SK-N-SH treated with all-trans-retinoic acid at 6 μM for 48 hours (cell line): Measurements from ENCODE around the gene FNDC3B.

Experiments used
- ATAC-seq: fragments of 200-7000 bp; cut with Tn5 transposase; 3 replicates; pipeline ENCODE4 v1.9.1; 2020; ENCODE audit warnings: mild to moderate bottlenecking, moderate library complexity
- ARNTL ChIP-seq: fragments of 450-650 bp; formaldehyde crosslinking; IDR thresholded peaks from 2 replicates; pipeline ENCODE4 v1.5.0; 2020; ENCODE audit warnings: low read depth, mild to moderate bottlenecking, moderate library complexity, borderline replicate concordance
- BACH2 ChIP-seq: fragments of 250-450 bp; sonication (Bioruptor Pico); IDR thresholded peaks from 2 replicates; pipeline ENCODE4 v1.9.0; 2021; ENCODE audit warnings: mild to moderate bottlenecking, borderline replicate concordance
- CSDC2 ChIP-seq: fragments of 250-450 bp; sonication (Bioruptor Pico); IDR thresholded peaks from 2 replicates; pipeline ENCODE4 v1.5.0; 2020; ENCODE audit warnings: mild to moderate bottlenecking, moderate library complexity
- GLIS3 ChIP-seq: fragments of 250-450 bp; sonication (Bioruptor Pico); IDR thresholded peaks from 2 replicates; pipeline ENCODE4 v1.5.0; 2020; ENCODE audit warnings: mild to moderate bottlenecking, moderate library complexity
- ISL1 ChIP-seq: fragments of 250-450 bp; sonication (Bioruptor Pico); IDR thresholded peaks from 2 replicates; pipeline ENCODE4 v2.1.2; 2022; ENCODE audit warnings: mild to moderate bottlenecking, moderate library complexity
- OSR1 ChIP-seq: fragments of 250-450 bp; sonication (Bioruptor Pico); IDR thresholded peaks from 2 replicates; pipeline ENCODE4 v1.8.0; 2022; ENCODE audit warnings: moderate library complexity, mild to moderate bottlenecking, inconsistent platforms
- PPARA ChIP-seq: fragments of 250-450 bp; sonication (Bioruptor Pico); IDR thresholded peaks from 2 replicates; pipeline ENCODE4 v1.5.0; 2020; ENCODE audit warnings: mild to moderate bottlenecking, borderline replicate concordance
- RARB ChIP-seq: fragments of 250-450 bp; sonication (Bioruptor Pico); IDR thresholded peaks from 2 replicates; pipeline ENCODE4 v1.8.0; 2021; ENCODE audit warnings: mild to moderate bottlenecking, moderate library complexity
- SNAI2 ChIP-seq: fragments of 250-450 bp; sonication (Bioruptor Pico); IDR thresholded peaks from 2 replicates; pipeline ENCODE4 v1.5.0; 2020; ENCODE audit warnings: mild to moderate bottlenecking, moderate library complexity
- TCF4 ChIP-seq: fragments of 250-450 bp; sonication (Bioruptor Pico); IDR thresholded peaks from 2 replicates; pipeline ENCODE4 v1.8.0; 2021; ENCODE audit warnings: mild to moderate bottlenecking, moderate library complexity, borderline replicate concordance
- TOX ChIP-seq: fragments of 250-450 bp; sonication (Bioruptor Pico); IDR thresholded peaks from 2 replicates; pipeline ENCODE4 v1.8.0; 2021; ENCODE audit warnings: mild to moderate bottlenecking, moderate library complexity, borderline replicate concordance
- ZC3H10 ChIP-seq: fragments of 250-450 bp; sonication (Bioruptor Pico); IDR thresholded peaks from 2 replicates; pipeline ENCODE4 v1.5.1; 2021; ENCODE audit warnings: mild to moderate bottlenecking, moderate library complexity
- ZFP3 ChIP-seq: fragments of 250-450 bp; sonication (Bioruptor Pico); IDR thresholded peaks from 2 replicates; pipeline ENCODE4 v1.5.0; 2020; ENCODE audit warnings: mild to moderate bottlenecking, moderate library complexity
- ZFP30 ChIP-seq: fragments of 450-650 bp; formaldehyde crosslinking; IDR thresholded peaks from 2 replicates; pipeline ENCODE4 v1.5.0; 2022; ENCODE audit warnings: mild to moderate bottlenecking, moderate library complexity
- ZNF70 ChIP-seq: fragments of 450-650 bp; formaldehyde crosslinking; IDR thresholded peaks from 2 replicates; pipeline ENCODE4 v1.5.0; 2020; ENCODE audit warnings: mild to moderate bottlenecking, moderate library complexity
- ZNF8 ChIP-seq: fragments of 450-650 bp; formaldehyde crosslinking; IDR thresholded peaks from 2 replicates; pipeline ENCODE4 v1.5.0; 2020; ENCODE audit warnings: mild to moderate bottlenecking, moderate library complexity
- TF ChIP-seq, protein P1 (sequence below): fragments of 250-450 bp; sonication (Bioruptor Pico); IDR thresholded peaks from 2 replicates; pipeline ENCODE4 v1.5.0; 2020; ENCODE audit warnings: mild to moderate bottlenecking, moderate library complexity
- TF ChIP-seq, protein P2 (sequence below): fragments of 250-450 bp; sonication (Bioruptor Pico); IDR thresholded peaks from 2 replicates; pipeline ENCODE4 v1.8.0; 2020; ENCODE audit warnings: mild to moderate bottlenecking, moderate library complexity, borderline replicate concordance
- TF ChIP-seq, protein P3 (sequence below): fragments of 250-450 bp; sonication (Bioruptor Pico); IDR thresholded peaks from 2 replicates; pipeline ENCODE4 v1.5.1; 2021; ENCODE audit warnings: mild to moderate bottlenecking, moderate library complexity
- TF ChIP-seq, protein P4 (sequence below): fragments of 250-450 bp; sonication (Bioruptor Pico); IDR thresholded peaks from 2 replicates; pipeline ENCODE4 v1.5.1; 2020; ENCODE audit warnings: low read depth, mild to moderate bottlenecking, moderate library complexity
- TF ChIP-seq, protein P5 (sequence below): fragments of 250-450 bp; sonication (Bioruptor Pico); IDR thresholded peaks from 2 replicates; pipeline ENCODE4 v1.8.0; 2021; ENCODE audit warnings: low read depth, mild to moderate bottlenecking, moderate library complexity, borderline replicate concordance

FNDC3B gene

DNA sequence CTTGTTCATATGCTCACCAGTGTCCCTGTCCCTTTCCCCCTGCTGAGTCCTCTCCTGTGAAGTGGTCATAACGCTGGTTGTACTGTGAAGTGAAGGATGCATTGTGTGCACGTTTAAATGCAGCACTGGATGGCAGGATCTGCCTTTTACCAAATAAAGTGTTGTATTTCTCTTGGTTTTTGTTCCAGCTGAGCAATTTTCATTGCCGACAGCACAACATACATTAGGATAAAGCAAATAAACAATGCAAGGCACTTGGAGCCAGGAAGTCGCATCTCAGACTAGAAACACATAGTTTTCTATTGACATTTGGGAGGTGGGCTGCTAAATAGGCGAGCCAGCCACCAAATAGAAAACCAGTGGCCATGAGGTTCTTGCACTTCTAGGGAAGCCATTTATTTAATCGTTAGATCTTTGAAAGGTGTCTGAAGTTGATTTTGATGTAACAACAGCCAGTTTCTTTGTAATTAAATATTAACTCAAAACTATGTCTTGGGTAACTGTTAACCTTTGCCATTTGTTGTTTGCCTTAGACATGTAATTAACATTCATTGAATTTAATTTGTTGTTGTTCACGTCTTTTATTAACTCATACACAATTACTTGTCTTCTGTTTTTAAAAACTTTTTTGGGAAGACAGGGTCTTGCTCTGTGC, 185.3 kb downstream of the FNDC3B start (continued):
- TF ChIP-seq, protein P1, sequence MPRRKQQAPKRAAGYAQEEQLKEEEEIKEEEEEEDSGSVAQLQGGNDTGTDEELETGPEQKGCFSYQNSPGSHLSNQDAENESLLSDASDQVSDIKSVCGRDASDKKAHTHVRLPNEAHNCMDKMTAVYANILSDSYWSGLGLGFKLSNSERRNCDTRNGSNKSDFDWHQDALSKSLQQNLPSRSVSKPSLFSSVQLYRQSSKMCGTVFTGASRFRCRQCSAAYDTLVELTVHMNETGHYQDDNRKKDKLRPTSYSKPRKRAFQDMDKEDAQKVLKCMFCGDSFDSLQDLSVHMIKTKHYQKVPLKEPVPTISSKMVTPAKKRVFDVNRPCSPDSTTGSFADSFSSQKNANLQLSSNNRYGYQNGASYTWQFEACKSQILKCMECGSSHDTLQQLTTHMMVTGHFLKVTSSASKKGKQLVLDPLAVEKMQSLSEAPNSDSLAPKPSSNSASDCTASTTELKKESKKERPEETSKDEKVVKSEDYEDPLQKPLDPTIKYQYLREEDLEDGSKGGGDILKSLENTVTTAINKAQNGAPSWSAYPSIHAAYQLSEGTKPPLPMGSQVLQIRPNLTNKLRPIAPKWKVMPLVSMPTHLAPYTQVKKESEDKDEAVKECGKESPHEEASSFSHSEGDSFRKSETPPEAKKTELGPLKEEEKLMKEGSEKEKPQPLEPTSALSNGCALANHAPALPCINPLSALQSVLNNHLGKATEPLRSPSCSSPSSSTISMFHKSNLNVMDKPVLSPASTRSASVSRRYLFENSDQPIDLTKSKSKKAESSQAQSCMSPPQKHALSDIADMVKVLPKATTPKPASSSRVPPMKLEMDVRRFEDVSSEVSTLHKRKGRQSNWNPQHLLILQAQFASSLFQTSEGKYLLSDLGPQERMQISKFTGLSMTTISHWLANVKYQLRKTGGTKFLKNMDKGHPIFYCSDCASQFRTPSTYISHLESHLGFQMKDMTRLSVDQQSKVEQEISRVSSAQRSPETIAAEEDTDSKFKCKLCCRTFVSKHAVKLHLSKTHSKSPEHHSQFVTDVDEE (CRISPR knock-in tag) = no peak
- TF ChIP-seq ISL1 (no peak), ZNF70 (no peak), RARB (CRISPR knock-in tag) (no peak), ZNF8 (CRISPR knock-in tag) (no peak)

DNA sequence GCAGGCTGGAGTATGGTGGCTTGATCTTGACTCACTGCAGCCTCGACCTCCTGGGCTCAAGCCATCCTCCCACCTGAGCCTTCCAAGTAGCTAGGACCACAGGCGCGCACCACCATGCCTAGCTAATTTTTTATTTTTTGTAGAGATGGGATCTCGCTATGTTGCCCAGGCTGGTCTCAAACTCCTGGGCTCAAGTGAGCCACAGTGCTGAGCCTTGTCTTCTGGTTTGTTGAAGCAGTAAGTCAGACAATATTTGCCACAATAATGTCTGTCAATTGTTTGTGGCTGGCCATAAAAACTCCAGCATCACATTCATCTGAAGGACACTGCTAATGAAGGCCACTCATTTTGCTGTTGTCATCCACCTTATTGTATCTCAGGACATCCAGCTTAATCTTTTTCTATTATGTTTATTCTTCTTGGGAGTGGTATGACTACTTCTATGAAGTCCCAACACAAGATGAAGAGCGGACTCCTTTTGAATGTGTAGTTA, 185.9 kb downstream of the FNDC3B start:
- TF ChIP-seq CSDC2 (no peak), ZFP30 (CRISPR knock-in tag) (no peak), ZNF70 (no peak), GLIS3 (no peak), TOX (no peak)
- no peak for ATAC-seq

DNA sequence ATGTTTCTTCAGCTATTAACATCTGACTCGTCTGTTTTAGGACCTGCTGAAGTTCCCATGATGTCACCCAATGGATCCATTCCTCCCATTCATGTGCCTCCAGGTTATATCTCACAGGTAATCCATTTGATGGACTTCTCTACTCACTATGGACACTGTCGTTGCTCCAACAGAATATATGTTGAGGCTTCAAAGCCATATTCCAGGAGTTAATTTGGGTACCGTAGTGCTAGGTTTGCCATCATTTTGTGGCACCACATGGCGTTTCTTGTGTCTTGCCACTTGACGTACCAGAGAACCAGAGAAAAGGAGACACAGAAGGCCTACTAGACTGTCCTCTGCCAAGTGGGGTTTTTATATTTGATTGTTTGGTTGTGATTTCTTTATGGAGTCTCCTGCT, 187.5 kb downstream of the FNDC3B start:
- no peak for ATAC-seq
- TF ChIP-seq, protein P2, sequence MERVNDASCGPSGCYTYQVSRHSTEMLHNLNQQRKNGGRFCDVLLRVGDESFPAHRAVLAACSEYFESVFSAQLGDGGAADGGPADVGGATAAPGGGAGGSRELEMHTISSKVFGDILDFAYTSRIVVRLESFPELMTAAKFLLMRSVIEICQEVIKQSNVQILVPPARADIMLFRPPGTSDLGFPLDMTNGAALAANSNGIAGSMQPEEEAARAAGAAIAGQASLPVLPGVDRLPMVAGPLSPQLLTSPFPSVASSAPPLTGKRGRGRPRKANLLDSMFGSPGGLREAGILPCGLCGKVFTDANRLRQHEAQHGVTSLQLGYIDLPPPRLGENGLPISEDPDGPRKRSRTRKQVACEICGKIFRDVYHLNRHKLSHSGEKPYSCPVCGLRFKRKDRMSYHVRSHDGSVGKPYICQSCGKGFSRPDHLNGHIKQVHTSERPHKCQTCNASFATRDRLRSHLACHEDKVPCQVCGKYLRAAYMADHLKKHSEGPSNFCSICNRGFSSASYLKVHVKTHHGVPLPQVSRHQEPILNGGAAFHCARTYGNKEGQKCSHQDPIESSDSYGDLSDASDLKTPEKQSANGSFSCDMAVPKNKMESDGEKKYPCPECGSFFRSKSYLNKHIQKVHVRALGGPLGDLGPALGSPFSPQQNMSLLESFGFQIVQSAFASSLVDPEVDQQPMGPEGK (CRISPR knock-in tag) = no peak
- TF ChIP-seq, protein P1 (CRISPR knock-in tag) = no peak
- no peak for TF ChIP-seq OSR1 (CRISPR knock-in tag)
- TF ChIP-seq ZNF8 (CRISPR knock-in tag) = no peak
- TF ChIP-seq, protein P3, sequence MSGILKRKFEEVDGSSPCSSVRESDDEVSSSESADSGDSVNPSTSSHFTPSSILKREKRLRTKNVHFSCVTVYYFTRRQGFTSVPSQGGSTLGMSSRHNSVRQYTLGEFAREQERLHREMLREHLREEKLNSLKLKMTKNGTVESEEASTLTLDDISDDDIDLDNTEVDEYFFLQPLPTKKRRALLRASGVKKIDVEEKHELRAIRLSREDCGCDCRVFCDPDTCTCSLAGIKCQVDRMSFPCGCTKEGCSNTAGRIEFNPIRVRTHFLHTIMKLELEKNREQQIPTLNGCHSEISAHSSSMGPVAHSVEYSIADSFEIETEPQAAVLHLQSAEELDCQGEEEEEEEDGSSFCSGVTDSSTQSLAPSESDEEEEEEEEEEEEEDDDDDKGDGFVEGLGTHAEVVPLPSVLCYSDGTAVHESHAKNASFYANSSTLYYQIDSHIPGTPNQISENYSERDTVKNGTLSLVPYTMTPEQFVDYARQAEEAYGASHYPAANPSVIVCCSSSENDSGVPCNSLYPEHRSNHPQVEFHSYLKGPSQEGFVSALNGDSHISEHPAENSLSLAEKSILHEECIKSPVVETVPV (CRISPR knock-in tag) = no peak
- no peak for TF ChIP-seq RARB (CRISPR knock-in tag)
- no peak for TF ChIP-seq SNAI2 (CRISPR knock-in tag)
- no peak for TF ChIP-seq ZFP30 (CRISPR knock-in tag)
- TF ChIP-seq ARNTL (CRISPR knock-in tag) = no peak
- TF ChIP-seq, protein P4, sequence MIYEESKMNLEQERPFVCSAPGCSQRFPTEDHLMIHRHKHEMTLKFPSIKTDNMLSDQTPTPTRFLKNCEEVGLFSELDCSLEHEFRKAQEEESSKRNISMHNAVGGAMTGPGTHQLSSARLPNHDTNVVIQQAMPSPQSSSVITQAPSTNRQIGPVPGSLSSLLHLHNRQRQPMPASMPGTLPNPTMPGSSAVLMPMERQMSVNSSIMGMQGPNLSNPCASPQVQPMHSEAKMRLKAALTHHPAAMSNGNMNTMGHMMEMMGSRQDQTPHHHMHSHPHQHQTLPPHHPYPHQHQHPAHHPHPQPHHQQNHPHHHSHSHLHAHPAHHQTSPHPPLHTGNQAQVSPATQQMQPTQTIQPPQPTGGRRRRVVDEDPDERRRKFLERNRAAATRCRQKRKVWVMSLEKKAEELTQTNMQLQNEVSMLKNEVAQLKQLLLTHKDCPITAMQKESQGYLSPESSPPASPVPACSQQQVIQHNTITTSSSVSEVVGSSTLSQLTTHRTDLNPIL (CRISPR knock-in tag) = no peak
- TF ChIP-seq, protein P5, sequence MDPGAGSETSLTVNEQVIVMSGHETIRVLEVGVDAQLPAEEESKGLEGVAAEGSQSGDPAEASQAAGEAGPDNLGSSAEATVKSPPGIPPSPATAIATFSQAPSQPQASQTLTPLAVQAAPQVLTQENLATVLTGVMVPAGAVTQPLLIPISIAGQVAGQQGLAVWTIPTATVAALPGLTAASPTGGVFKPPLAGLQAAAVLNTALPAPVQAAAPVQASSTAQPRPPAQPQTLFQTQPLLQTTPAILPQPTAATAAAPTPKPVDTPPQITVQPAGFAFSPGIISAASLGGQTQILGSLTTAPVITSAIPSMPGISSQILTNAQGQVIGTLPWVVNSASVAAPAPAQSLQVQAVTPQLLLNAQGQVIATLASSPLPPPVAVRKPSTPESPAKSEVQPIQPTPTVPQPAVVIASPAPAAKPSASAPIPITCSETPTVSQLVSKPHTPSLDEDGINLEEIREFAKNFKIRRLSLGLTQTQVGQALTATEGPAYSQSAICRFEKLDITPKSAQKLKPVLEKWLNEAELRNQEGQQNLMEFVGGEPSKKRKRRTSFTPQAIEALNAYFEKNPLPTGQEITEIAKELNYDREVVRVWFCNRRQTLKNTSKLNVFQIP = no peak
- TF ChIP-seq TCF4 (CRISPR knock-in tag) = no peak
- TF ChIP-seq PPARA = no peak
- TF ChIP-seq ZC3H10 (CRISPR knock-in tag) = no peak
- no peak for TF ChIP-seq ZNF70
- no peak for TF ChIP-seq TOX
- no peak for TF ChIP-seq CSDC2
- TF ChIP-seq ISL1 = no peak
- TF ChIP-seq ZFP3 = no peak
- TF ChIP-seq BACH2 (CRISPR knock-in tag) = no peak
